Coronary artery (tissue), 2 donors: ENCODE measurements around the gene SLC7A8.

Experiments used
- DNase-seq: peaks from one replicate; pipeline ENCODE4 v3.0.0-alpha.2; 2017; ENCODE audit warnings: low spot score
- H3K27ac ChIP-seq, 2 donors: fragments of 200-600 bp; sonication (generic); one replicate each; pipeline ENCODE4 v1.5.1; 2016 to 2019
- H3K4me3 ChIP-seq: fragments of 200-600 bp; sonication (generic); 2 replicates; pipeline ENCODE4 v1.5.1; 2016; ENCODE audit warnings: mild to moderate bottlenecking, moderate library complexity
- TF ChIP-seq, protein P1 (sequence below): fragments of 200-600 bp; sonication (generic); IDR thresholded peaks from one replicate; pipeline ENCODE4 v1.5.1; 2019; ENCODE audit warnings: antibody characterized with exemption

Gene SLC7A8

DNA sequence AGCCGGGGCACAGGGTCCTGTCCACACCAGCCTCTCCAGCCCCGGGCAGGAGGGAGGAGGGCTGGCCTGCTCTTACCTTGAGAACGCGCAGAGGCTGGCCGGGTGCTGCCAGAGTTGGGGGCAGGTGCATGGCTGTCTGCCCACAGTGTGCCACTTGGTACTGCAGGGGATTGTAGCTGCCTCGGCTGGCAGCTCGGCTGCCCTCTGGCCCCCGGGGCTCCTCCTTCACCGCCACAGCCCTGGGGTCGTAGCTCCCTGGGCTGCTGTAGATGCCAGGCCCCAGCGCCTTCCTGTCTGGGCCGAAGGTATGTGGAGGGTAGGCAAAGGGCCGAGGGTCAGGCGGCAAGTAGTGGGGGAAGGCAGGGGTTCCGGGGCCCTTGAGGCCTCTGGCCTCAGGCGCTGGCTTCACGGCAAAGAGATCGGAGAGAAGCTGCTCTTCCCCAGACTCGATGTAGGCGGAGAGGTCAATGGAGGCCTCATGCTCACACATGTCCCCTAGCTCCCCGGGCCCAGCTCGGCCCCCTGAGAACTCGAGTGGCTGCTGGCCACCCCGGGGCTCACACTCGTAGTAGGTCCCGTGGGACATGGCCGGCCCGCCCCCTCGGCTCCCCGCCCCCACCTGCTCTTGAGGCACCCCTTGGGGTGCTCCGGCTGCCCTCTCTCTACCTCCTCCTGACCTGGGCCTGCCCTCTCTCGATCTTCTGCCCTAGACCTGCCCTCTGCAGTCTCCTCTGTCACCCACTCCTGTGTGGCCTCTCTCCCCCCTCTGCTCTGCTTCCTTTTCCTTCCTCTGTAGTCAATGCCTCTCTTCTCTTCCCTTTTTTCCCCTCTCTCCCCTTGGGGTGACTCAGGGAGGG lies 64.7 kb downstream of the SLC7A8 start, which contains the start of gene CEBPE:
Gene CEBPE, minus strand, starts transcription at position 750 of the 857 bp plus-strand sequence. Its CDS starts 164 bp downstream, at position 586.
- no peak within 1 kb of the TSS for H3K4me3 ChIP-seq
- DNase-seq: no peak
- TF ChIP-seq, protein P1, sequence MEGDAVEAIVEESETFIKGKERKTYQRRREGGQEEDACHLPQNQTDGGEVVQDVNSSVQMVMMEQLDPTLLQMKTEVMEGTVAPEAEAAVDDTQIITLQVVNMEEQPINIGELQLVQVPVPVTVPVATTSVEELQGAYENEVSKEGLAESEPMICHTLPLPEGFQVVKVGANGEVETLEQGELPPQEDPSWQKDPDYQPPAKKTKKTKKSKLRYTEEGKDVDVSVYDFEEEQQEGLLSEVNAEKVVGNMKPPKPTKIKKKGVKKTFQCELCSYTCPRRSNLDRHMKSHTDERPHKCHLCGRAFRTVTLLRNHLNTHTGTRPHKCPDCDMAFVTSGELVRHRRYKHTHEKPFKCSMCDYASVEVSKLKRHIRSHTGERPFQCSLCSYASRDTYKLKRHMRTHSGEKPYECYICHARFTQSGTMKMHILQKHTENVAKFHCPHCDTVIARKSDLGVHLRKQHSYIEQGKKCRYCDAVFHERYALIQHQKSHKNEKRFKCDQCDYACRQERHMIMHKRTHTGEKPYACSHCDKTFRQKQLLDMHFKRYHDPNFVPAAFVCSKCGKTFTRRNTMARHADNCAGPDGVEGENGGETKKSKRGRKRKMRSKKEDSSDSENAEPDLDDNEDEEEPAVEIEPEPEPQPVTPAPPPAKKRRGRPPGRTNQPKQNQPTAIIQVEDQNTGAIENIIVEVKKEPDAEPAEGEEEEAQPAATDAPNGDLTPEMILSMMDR: no peak
- no peak within 1 kb of the TSS for H3K27ac ChIP-seq

DNA sequence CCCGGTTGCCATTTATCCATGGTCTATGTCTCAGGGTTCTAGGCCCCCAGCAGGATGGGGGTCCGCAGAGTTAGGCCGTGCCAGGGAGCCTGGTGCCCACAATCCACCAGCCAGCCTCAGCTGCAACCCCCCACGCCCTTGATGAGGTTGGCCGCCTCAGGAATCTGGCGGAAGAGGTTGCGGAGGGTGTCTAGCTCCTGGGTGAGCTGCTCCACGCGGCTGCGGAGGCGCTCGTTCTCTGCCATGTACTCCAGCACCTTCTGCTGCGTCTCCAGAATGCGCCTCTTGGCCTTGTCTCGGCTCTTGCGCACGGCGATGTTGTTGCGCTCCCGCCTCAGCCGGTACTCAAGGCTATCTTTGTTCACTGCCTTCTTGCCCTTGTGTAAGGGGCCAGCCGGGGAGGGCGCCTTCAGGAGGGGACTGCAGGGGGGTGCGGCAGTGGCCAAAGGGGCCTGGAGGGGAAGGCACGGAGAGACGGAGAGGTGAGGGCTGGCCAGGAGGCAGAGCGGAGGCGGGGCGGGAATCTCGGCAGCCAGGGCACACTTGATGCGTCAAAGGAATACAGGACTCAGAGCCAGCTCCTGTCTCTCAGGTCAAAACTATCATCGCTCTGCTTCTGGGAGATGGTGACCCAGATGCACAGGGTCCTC lies 66.0 kb downstream of the SLC7A8 start:
- TF ChIP-seq, protein P1: no peak
- Histone ChIP-seq H3K27ac (no peak overlapping the region), H3K4me3 (no peak overlapping the region)
- no peak for DNase-seq

DNA sequence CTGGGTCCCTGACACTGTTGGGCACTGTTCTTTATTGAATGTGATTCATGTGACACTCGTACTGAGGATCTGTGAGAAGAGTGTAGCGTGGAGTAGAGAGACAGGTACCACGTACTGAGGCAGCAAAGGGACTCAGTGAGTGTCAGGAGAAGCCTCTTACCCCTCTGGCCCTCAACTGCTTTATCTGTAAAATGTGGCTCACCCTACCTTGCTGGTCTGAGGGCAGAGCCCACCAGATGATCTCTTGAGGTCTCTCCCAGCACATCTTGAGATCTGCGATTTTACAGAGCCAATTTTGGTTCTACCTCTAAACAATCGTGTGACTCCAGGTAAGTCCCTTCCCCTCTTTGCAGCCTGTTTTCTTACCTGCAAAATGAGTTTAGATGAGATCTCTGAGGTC lies 67.5 kb downstream of the SLC7A8 start:
- DNase-seq: no peak
- no peak overlapping the region for H3K4me3 ChIP-seq

DNA sequence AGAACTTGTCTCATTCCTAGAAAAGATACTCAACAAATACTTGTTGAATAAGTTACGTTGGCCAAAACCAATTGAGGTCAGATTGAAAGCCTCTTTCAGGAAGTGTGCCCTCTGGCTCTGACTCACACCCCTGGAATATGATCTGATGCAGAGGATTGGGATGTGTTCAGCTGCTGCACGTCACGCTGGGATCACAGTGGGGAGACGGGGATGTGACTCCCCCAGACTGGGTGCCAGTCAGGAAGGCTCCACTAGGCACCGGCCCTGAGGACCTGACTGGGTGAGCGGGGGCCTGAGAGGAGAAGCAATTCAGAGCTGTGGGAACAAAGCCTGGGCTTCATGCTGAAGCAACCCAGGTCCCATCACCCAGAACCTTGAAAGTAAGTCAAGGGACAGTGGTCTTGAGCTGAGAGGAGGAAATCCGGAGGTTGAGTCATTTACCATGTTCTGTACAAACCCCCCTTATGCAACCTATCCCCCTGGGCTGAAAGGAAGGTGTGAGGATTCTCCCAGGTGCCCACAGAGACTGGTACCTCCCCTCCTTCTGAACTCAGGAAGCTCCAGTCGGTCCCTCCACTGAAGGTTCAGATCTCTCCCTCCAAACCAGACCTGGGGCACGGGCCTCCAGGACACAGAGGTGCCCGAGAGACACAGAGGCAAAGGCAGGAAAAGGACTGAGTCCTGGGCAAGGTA lies 68.3 kb downstream of the SLC7A8 start:
- Histone ChIP-seq H3K27ac (no peak overlapping the region), H3K4me3 (no peak overlapping the region)
- DNase-seq: no peak
- TF ChIP-seq, protein P1: no peak

More for the DNA sequence above, 67.5 kb downstream of the SLC7A8 start:
- no peak overlapping the region for H3K27ac ChIP-seq
- TF ChIP-seq, protein P1: no peak

DNA sequence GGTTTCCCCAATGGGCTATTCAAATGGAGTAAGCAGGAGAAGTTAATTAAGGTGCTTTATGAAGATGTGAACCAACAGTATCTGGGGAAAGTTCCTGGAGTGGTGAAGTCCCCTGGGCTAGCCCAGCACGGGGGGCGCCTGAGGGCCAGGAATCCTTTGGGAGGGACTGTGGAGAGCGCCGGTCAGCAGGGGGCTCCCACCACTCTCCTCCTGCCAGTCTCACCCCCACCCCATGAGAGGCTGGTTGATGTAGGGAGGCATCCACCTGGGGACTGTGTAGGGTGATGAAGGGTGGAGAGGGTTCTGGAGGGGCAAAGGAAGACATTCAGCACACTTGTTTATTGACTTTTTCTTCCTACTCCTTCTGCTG lies 68.8 kb downstream of the SLC7A8 start:
- TF ChIP-seq, protein P1: no peak
- H3K27ac ChIP-seq: no peak overlapping the region
- no peak for DNase-seq
- no peak overlapping the region for H3K4me3 ChIP-seq

DNA sequence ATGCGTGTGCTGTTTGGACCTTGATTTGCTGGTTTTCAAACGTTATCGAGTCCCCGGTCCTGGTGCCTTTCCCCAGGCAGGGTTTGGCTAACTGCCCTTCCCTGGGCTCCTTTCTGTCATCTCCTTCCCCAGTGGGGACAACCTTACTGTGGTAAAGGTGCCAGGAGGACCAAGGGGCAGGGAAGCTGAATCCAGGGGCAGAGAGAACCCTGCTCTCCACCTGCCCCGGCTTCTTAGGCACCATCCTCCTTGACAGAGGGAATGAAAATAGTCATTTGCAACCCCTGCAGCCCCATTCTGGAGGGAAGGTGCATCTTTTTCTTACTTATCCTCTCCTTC lies 69.4 kb downstream of the SLC7A8 start:
- no peak overlapping the region for H3K27ac ChIP-seq
- no peak for DNase-seq
- TF ChIP-seq, protein P1: no peak
- H3K4me3 ChIP-seq: no peak overlapping the region
